ENCODE results near the gene GNPTAB.
"Not testable (repeated sequence)": the region's sequence is repeated elsewhere in the genome, so short reads cannot be mapped to it uniquely, and the experiment has no call there.

Gene GNPTAB

GRCh38 chr12:101863981-101864380 lies 33.2 kb upstream of the GNPTAB start:
- no peaks in the 10 kb centered on the region for H3K36me3 ChIP-seq (ENCODE audit: insufficient read depth)
- H3K4me2 ChIP-seq, result no peak overlapping the region

GRCh38 chr12:101862245-101862644 lies 31.5 kb upstream of the GNPTAB start:
- Histone ChIP-seq H3K4me2 (no peak overlapping the region), H3K27me3 (ENCODE audit: insufficient read depth, low read depth) (no peaks in the 10 kb centered on the region), H3K4me1 (ENCODE audit: low read depth, poor library complexity, severe bottlenecking) (no peaks in the 10 kb centered on the region), H4K20me1 (ENCODE audit: insufficient read depth) (no peaks in the 10 kb centered on the region), H3K4me3 (IDR thresholded peaks at IDR 0.05; ENCODE audit: insufficient read depth, low read depth, low read length) (no peak overlapping the region), H3K79me2 (ENCODE audit: insufficient read depth, low read depth) (no peaks in the 10 kb centered on the region), H3K36me3 (ENCODE audit: insufficient read depth) (no peaks in the 10 kb centered on the region), H3K27ac (no peak overlapping the region), H3K9ac (no peak overlapping the region), H2AFZ (ENCODE audit: low read depth) (no peak overlapping the region)
- no peak for TF ChIP-seq CTCF (conservative IDR thresholded peaks at IDR 0.05; ENCODE audit: low read depth, low read length)

More at GRCh38 chr12:101863981-101864380, 33.2 kb upstream of the GNPTAB start:
- Histone ChIP-seq H3K27ac (no peak overlapping the region), H3K4me1 (ENCODE audit: low read depth, poor library complexity, severe bottlenecking) (no peaks in the 10 kb centered on the region), H3K4me3 (IDR thresholded peaks at IDR 0.05; ENCODE audit: insufficient read depth, low read depth, low read length) (no peak overlapping the region), H4K20me1 (ENCODE audit: insufficient read depth) (no peaks in the 10 kb centered on the region), H3K79me2 (ENCODE audit: insufficient read depth, low read depth) (no peaks in the 10 kb centered on the region), H3K9ac (no peak overlapping the region), H2AFZ (ENCODE audit: low read depth) (no peak overlapping the region), H3K27me3 (ENCODE audit: insufficient read depth, low read depth) (no peaks in the 10 kb centered on the region)
- no peak for TF ChIP-seq CTCF (conservative IDR thresholded peaks at IDR 0.05; ENCODE audit: low read depth, low read length)

- H3K4me1 ChIP-seq (ENCODE audit: low read depth, poor library complexity, severe bottlenecking); H3K36me3 ChIP-seq (ENCODE audit: insufficient read depth); H3K27me3 ChIP-seq (ENCODE audit: insufficient read depth, low read depth): not testable (repeated sequence)
Observed at GRCh38 chr12:101861688-101862087, 30.9 kb upstream of the GNPTAB start.

GRCh38 chr12:101859664-101860607 lies 29.2 kb upstream of the GNPTAB start:
- H3K4me3 ChIP-seq (IDR thresholded peaks at IDR 0.05; ENCODE audit: insufficient read depth, low read depth, low read length), result no peak overlapping the region
- H4K20me1 ChIP-seq (ENCODE audit: insufficient read depth), result no peaks in the 10 kb centered on the region
- TF ChIP-seq CTCF (conservative IDR thresholded peaks at IDR 0.05; ENCODE audit: low read depth, low read length), result no peak
- H3K79me2 ChIP-seq (ENCODE audit: insufficient read depth, low read depth), result no peaks in the 10 kb centered on the region
- H3K27ac ChIP-seq, result no peak overlapping the region
- no peak overlapping the region for H2AFZ ChIP-seq (ENCODE audit: low read depth)
- no peaks in the 10 kb centered on the region for H3K36me3 ChIP-seq (ENCODE audit: insufficient read depth)
- no peaks in the 10 kb centered on the region for H3K4me1 ChIP-seq (ENCODE audit: low read depth, poor library complexity, severe bottlenecking)
- no peak overlapping the region; the same call in 1 of the 2 replicates for H3K4me2 ChIP-seq
- no peaks in the 10 kb centered on the region for H3K27me3 ChIP-seq (ENCODE audit: insufficient read depth, low read depth)
- no peak overlapping the region for H3K9ac ChIP-seq

More at GRCh38 chr12:101861688-101862087, 30.9 kb upstream of the GNPTAB start:
- H3K4me2 ChIP-seq; H2AFZ ChIP-seq (ENCODE audit: low read depth); H4K20me1 ChIP-seq (ENCODE audit: insufficient read depth); H3K79me2 ChIP-seq (ENCODE audit: insufficient read depth, low read depth); H3K27ac ChIP-seq; H3K4me3 ChIP-seq (IDR thresholded peaks at IDR 0.05; ENCODE audit: insufficient read depth, low read depth, low read length); H3K9ac ChIP-seq: not testable (repeated sequence)

- Histone ChIP-seq H3K4me3 (IDR thresholded peaks at IDR 0.05; ENCODE audit: insufficient read depth, low read depth, low read length) (no peak overlapping the region), H3K4me2 (no peak overlapping the region), H3K27ac (no peak overlapping the region), H3K4me1 (ENCODE audit: low read depth, poor library complexity, severe bottlenecking) (no peaks in the 10 kb centered on the region), H3K27me3 (ENCODE audit: insufficient read depth, low read depth) (no peaks in the 10 kb centered on the region), H3K9ac (no peak overlapping the region), H3K36me3 (ENCODE audit: insufficient read depth) (no peaks in the 10 kb centered on the region), H2AFZ (ENCODE audit: low read depth) (no peak overlapping the region), H4K20me1 (ENCODE audit: insufficient read depth) (no peaks in the 10 kb centered on the region), H3K79me2 (ENCODE audit: insufficient read depth, low read depth) (no peaks in the 10 kb centered on the region)
- TF ChIP-seq CTCF (conservative IDR thresholded peaks at IDR 0.05; ENCODE audit: low read depth, low read length), result no peak
Observed at GRCh38 chr12:101858361-101858760, 27.6 kb upstream of the GNPTAB start.

Measured in KMS-11 (cell line).